ENCODE results near the gene OR2V2.

The OR2V2 gene

DNA sequence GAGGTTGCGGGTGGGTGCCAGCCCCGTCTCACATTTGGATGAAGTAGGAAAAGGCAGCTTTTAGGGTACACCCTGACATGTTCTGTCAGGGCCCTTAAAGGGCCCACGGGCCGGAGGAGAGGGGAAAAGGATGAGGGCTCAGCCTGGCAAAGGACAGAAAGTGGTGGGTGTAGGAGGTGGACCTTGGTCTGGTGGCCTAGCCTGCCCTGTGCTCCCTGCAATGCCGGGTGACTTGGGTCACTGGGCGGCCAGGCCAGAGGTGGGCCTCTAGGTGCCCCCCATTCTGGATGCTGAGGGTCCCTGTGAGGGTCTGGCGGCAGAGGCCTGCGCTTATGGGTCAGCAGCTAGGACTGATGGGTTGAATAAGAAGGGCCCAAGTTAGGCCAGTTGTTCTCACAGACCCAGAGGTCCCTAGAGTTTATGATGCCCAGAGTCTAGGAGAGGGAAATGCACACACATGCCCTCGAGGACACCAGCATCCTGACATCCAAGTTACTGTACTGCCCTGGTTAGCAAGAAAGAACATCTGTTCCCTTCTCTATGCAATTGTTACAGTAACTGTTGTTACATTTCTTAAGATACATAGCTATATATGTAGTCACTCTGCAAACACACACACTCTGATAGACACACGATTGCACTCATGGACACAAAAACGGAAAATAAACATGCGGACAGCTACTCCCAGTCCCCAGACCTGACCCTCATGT lies 45.1 kb downstream of the OR2V2 start:
- no peak for DNase-seq

DNA sequence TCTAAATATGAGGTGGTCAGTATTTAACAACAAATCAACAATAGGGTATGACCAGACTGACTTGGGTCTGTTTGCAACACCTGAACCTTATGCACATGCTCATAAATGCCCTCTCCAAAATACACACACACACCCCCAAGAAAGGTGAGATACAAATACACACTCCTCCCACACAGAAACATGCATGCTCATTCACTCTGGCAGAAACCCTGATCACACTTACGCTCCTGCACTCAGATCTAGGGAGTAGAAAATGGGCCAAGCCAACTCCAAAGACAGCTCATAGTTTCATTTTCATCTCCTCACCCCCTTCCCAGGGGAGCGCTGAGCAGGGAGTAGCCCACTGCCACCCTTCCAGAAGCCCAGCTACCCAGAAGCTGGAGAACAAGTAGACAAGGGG lies 46.3 kb downstream of the OR2V2 start:
- no peak for DNase-seq

DNA sequence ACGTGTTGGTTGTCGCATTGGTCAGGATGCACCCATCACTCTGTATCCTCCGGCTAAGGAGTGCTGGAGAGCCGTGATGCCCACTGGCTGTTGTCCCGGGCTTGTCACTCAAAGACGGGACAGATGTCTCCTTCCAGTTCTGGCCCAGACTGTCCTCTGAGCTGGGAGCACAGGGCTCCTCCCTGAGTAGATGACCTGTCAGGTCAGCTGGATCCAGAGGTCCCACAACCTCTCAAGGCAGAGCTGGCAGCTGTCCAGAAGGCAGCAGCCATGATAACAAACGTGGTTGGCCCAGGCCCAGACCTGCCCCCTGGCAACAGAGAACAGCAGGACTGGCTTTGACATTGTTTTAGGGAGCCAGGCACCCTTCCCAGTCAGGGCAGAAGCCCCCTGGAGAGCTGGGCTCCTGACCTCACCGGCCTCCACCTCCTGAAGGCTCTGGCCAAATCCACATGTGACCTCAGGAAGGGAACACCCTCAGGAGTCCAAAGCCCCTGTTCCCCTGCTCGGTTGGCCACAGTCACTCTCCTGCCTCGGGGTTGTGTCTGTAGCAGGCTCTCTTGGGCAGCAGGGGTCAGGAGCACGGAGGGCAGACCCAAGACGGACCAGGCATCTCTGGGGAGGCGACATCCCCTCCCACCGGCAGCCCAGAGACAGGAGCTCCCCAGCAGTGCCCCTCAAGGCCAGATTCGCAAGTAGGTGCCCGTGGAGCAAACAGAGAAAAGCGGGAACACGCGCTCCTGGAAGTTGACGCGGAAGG lies 47.3 kb downstream of the OR2V2 start:
- DNase-seq = peak; percentile 87

DNA sequence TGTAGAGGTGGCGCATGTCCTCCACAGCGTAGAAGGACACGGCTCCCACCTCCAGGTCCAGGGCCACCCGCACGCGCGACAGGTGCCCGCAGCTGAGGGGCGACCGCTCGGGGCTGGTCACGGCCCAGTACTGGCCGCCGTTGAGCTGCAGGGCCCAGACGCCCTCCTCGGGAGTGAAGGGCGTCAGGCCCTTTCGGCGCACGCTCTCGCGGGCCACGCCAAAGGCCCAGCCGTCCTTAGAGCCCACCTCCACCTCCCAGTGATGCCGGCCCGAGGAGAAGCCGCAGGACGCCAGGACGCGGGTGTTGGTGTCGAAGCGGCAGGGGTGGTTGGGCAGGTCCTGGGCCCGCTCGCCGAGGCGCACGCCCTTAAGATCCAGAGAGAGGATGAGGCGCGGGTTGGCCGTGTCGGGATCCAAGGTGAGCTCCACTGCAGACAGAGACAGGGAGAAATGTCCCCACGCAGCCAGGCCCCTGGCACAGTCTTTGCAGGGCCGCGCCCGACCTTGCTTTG lies 47.9 kb downstream of the OR2V2 start:
- DNase-seq = no peak

DNA sequence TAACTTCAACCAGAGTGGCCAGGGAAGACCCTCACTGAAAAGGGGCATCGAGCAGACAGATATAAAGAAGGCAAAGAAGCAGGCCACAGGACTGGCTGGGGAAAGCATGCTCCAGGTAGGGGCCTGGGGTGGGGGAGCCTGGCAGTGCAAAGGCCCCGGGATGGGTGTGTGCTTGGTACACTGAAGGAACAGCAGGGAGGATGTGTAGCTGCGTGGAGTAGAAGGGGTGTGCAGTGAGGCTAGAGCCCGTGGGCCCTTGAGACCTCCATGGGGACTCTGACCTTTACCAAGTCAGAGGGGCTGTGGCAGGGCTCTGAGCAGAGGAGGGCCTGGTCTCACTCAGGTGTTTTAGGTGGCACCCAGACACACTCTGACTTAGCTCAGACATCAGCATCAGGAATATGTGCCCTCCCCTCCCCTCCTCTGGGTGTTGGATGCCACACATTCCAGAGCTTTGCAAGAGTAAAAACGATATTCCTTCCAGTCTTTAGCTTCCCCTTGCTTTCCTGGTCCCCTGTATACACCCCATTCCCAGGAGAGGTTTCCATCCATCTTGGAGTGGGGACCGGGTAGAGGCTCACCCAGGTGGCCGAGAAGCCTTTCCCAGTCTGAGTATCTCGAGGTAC lies 50.1 kb downstream of the OR2V2 start:
- no peak for DNase-seq

DNA sequence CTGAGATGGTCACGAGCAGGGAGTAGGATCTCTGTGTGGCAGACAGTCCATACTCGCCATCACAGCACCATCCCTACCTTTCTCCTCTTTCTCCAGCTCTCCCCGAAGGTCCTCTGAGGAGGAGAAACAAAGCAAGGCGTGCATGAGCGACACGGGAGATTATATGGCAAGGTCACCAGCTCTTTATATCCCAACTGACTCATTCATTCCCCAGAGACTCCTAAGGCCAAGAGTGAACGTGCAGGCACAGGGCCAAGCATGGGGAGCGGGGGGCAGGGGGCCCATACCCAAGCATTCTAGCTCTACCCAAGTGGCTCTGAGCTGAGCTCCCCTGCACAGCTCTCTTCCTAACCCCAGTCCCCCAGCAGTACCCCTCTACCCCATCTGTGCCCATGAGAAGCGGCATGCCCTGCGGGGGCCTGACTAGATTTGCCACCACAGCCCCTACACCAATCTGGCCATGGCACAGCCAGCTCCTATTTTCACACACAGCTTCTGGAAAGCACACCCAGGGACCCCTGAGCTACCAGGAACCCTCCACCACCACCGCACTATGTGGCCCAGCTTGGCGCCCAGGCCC lies 50.8 kb downstream of the OR2V2 start:
- DNase-seq = no peak

DNA sequence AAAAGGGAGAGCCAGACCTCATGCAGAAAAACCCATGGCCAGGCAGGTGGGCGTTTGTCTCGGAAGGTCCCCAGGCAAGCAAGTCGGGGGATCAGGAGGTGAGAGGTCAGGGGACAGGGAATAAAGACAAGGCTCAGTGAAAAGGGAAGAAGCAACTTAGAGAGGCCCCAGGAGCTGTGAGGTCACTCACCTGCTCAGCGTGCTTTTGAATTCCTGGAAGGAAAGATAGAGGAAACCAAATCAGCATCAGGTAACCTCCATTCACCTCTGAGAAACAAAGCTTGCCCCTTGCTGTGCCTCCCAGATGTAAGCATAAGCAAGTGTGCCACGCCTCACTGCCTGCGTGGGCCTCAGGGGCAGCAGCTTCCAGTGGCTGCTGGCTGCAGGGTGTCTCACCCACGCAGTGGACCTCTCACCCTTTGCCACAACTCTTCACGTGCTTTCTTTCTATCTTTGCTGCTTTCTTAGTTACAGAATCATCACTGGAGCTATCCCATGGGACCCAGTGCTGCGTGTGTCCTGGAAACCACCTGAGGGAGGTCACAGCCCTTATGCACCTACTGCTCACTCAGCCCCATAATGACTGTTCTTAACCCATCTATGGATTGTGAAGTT lies 51.6 kb downstream of the OR2V2 start:
- DNase-seq = no peak

DNA sequence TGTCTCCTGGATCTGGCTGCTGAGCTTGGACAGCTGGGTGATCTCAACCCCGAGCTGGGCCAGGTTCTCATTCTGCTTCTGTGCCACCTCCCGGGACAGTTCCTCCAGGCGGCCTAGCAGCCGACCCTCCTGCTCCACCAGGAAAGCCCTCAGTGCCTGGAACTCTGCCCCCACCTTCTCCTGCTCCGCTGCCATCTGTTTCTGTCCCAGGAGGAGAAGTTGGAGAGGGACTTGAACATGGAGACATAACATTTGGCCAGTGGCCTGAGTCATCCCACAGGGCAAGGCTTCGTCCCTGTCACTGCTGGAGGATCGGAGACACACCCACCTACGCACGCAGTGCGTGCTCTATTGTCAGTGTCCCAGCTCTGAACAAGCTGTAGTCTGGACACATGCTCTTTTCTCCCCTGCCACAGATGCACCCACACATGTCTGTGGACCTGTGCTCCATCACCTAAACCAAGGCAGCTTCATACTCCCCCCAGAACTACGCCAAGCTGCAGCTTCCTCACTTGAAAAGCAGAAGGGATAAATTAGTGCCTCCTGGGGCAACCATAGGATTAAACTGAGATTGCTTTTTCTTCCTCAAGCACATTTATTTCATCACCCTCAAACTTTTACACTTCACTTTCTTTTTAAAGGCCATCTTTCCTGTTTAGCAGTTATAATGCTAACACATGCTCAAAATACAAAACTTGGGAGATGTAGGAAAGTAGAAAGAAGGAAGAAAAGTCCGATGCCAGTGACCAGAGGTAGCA lies 52.7 kb downstream of the OR2V2 start:
- DNase-seq = no peak

DNA sequence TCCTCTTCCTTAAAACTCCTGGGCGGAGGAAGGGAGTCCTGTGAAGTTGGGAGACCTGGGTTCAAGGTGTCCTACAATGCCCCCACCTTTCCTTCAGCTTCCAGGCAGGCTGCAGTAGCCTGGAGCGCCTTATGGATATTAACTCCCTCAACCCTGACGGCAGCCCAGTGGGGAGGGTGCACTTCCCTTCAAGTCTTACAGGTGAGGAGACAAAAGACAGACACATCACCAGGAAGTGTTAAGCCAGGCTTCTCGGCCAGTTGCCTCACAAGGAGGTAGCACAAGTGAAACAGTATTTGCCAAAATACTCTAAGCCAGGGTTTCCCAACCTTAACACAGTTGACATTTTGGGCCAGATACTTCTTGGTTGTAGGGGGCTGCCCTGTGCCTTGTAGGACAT lies 53.4 kb downstream of the OR2V2 start:
- DNase-seq = no peak

DNA sequence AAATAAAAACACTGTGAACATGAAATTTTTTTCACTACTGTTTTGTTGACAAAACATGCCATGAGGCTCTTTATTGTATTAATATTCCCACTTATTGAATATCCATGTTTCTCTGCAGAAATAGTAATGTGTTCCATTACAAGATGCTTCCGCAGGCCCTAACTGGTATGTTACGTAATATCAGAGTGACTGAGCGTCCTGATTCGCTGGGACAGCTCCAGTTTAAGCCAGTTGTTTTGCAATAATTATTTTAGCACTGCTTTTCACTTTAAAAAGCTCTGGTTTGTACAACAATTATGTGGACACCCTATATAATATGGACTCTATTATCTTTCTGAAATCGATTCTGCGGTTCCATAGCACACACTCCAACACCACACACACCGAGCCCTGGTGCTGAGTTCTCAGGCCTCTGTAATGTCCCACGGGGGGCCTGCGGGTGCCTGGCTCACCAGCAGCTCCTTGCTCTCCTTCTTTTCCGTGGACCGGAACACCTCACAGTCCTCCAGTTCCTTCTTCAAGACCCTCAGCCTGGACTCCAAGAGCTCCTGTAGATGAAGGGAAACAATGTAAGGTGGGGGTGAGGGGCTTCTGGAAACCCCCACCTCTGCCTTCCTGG lies 55.8 kb downstream of the OR2V2 start:
- DNase-seq = no peak

DNA sequence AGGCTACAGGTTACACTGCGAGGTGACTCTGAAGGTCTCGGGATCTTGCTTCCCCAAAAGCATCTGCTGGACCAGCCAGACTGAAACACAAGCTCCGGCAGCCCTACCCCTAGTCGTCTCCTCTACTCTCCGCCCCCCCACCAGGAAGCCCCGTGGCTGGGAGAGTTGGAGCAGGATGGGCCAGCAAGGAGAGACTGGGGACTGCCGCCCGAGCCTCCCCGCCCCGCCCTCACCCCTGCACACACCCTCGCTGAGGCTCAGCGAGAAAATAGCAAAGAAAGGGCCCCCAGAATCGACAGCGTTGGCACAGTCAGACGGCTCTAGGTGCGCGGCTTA lies 56.4 kb downstream of the OR2V2 start:
- no peak for DNase-seq

DNA sequence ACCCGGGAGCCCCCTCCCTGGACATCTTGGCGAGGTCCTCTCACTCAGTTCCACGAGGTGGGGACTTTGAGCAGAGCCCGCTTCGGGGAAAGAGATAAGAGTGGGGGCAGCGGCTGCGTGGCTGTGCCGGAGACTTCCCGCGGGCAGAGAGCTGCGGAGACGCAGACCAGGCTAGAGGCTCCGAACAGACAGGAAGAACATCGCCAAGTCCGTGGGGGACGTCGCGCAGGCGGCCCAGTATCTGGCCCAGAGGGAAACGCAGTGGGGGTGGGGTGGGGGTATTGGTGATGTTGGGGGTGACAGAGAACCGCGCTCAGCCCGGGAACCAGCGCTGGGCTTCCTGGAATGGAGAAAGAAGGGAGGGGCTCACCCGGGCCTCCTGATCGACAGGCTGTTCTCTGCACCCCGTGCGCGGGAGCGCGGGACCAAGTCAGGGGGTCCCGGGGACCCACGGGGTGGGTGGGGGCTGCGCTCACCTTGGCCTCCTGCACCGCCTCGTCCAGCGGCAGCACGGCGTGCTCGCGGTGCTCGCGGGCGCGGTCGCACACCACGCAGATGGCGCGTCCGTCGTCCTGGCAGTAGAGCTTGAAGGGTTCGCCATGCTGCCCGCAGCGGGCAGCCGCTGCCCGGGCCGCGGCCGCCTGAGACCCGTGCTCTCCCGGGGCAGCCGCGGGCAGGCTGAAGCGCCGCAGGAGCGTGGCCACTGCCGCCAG lies 56.9 kb downstream of the OR2V2 start:
- no peak for DNase-seq

DNA sequence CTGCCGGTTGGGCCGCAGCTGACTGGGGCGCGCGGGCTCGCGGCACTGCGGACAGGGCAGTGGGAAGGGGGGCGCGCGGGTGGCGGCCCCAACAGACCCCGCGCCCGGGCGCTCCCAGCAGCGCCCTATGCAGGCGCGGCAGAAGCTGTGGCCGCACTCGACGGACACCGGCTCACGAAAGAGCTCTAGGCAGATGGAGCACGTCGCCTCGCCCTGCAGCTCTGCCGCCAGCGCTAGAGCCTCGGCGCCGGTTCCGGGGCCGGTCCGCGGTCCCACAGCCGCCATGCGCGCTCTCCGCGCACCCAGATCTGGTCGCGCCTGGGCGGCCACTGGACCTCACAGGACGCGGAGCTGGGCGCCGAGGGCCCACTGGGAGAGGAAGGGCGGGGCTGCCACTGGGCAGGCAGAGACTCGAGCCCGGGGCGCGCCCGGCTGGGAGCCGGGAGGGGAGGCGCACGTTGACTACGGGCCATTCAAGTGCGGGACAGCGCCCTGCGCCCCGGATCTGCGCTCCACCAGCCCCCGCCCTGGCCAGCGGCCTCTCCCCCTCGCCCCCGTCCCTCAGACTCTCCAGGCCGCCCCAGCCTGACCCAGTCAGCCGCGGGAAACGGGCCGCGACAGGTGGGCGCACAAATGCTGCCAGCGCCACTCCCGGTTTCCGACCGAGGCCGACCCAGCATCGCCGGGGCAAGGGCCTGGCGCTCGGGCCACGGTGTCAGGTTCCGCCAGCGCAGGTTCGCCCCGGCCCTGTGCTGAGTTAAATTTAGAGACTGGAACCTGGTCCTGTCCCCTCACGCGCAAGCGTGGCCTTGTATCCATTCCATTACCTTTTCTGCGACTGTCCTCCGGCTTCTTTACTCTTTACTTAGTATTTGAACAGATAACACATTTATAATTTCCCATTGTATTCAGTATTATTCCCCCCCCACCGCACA lies 57.7 kb downstream of the OR2V2 start, which contains the start of gene TRIM7:
Gene TRIM7, minus strand, starts transcription at position 371 of the 935 bp plus-strand sequence. Its CDS starts 86 bp downstream, at position 285.
- DNase-seq = peak; percentile 46

DNA sequence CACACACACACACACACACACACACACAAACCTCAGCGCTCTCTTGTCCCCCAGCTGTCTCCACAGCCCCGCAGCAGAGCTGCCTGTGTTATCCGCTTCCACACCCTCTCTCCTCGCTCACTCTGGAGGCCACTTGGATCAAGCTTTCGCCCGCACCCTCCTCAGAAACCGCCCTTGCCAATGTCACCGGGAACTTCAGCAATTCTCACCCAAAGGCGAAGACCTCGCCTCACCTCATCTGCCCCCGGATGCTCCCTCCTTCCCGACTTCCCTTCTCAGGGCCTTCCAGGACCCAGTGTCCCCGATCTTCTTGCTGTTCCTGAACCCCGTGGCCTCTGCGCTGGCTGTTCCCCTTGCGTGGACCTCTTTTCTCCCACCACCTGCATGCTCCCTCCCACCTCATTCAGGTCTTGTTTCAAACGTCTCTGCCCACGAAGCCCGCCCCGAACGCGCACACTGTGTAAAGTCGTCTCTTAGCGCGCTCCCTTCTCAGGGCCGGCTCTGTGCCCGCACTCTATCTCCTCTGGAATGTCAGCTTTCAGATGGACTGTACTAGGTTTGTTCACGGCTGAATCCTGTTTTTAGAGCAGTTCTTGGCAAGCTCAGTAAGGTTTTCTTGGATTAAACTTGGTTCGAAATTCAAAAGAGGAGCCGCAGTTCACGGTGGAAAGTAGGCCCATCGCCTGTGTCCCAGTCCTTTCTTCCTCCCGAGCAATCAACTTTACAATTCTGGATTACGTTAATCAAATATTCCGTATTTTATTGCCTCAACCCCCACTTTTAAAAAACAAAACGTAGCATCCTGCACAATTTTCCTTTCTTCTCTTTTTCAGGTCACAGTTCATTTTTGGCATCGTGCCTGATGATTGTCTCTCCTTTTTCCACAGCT lies 58.6 kb downstream of the OR2V2 start:
- DNase-seq = peak; percentile 43

DNA sequence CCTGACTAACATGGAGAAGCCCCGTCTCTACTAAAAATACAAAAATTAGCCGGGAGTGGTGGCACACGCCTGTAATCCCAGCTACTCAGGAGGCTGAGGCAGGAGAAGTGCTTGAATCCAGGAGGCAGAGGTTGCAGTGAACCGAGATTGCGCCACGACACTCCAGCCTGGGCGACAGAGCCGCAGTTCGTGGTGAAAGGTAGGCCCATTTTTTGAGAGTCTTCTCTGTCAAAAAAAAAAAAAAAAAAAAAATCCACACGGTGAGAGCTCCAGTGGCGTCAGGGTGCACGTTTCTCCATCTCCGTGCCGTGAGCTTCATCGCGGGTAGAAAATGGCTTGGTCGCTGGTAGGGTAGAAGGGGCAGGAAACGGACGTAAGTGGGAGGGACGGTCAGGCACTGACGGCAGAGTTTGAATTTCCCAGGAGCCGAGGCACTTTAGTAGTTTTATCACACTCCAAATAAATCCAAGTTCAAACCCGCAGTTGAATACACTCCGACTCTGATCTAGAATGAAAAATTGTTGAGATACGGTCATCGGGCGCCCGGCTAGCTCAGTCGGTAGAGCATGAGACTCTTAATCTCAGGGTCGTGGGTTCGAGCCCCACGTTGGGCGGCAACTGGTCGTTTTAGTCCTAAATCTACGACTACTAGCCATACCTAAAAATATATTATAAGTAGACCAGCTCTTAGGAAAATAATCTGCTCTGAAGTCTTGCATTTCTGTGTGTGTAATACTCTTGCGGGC lies 60.0 kb downstream of the OR2V2 start:
- DNase-seq = peak; percentile 95

DNA sequence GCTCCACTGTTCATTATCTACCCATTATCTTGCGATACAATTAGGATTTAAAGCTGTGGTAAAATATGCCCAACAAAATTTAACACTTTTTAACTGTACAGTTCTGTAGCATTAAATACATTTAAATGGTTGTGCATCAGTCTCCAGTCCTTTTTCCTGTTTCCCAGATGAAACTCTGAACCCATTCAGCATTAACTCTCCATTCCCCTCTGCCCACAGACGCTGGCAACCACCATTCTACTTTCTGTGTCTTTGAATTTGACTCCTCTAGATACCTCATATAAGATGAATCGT lies 60.5 kb downstream of the OR2V2 start:
- no peak for DNase-seq

All from hematopoietic multipotent progenitor cell treated with erythropoietin and hydrocortisone succinate and interleukin-3 and kit ligand, for 8 days (in vitro differentiated cells).